GM18861 (cell line): ENCODE results near the gene CTAGE9.

ENCODE experiments used
- ATAC-seq: cut with Tn5 transposase; IDR thresholded peaks from one replicate; pipeline ENCODE4 v1.9.1; 2021; ENCODE audit not compliant: unreplicated experiment

CTAGE9 gene

GRCh38 chr6:131680868-131681267 is 29.9 kb downstream of the CTAGE9 start:
- ATAC-seq: no peak

- no peak for ATAC-seq
These were observed 32.4 kb downstream of the CTAGE9 start for GRCh38 chr6:131678442-131678841.

GRCh38 chr6:131673184-131673583 is 37.6 kb downstream of the CTAGE9 start:
- no peak for ATAC-seq

- ATAC-seq: no peak
These were observed 40.9 kb downstream of the CTAGE9 start for GRCh38 chr6:131669891-131670290.

GRCh38 chr6:131663578-131664165 is 47.1 kb downstream of the CTAGE9 start:
- no peak for ATAC-seq

- no peak for ATAC-seq
These were observed 50.6 kb downstream of the CTAGE9 start for GRCh38 chr6:131660195-131660594.
